DMS153 treated with DMSO at 0.1 percent for 48 hours (cell line): ENCODE measurements around the gene INKA2.

Experiments used
- DNase-seq: peaks from one replicate; lab custom pipeline; 2025; ENCODE audit not compliant: unreplicated experiment; lab: John Stamatoyannopoulos, UW

Gene INKA2

GRCh38 chr1:111739194-111739924 lies at the start of gene INKA2:
INKA2 (minus strand) TSS chr1:111739395; CDS start chr1:111739242, 153 bp downstream.
- DNase-seq: peak; percentile 75

- no peak for DNase-seq
These were observed 47.5 kb upstream of the INKA2 start for GRCh38 chr1:111786669-111787207.

DNA sequence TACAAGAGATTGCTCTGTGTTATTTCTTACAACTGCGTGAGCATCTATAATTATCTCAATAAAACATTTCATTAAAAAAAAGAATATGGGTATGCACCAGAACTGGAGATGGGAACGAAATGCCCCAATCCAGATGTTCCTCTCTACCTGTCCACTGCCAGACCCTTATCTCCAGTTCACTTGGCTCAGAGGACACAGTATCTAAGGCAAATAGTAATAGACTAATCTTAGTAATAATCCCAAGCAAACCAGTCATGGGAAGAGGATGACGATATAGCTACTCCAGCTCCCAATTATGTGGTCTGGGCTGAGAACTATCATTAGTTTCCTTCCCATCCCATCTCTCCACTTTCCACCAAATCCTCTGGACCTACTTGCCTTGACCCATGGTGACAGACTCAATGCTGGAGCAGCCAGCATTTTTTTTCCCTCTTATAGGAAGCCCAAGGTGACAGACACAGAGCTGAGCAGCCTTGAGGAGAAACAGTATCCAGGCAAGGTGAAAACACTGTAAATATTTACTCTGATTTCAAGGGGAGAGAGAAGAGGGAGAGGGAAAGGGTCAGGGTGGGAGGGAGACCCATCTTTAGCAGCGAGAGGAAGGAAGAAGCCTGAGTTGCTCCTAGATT lies 45.2 kb upstream of the INKA2 start:
- DNase-seq: no peak

DNA sequence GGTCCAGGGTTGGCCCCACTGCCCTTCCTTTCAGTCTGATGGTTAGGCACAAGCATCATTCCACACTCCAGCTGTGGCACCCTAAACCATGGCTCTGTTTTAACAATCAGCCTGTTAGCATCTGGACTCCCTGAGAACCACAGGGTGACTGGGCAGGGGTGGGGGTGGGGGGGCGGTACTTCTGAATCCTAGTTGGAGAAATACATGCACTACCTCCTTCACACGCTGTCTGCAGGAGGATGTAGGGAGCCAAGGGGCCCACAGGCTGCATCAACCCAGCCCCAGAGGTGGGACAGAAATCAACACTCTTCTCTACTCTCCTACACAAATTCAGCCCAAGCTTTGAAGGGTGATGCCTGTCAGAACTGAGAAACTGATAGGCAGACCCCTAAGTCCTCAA lies 40.4 kb upstream of the INKA2 start:
- DNase-seq: no peak

- DNase-seq: no peak
These were observed 39.4 kb upstream of the INKA2 start for GRCh38 chr1:111778541-111779051.

DNA sequence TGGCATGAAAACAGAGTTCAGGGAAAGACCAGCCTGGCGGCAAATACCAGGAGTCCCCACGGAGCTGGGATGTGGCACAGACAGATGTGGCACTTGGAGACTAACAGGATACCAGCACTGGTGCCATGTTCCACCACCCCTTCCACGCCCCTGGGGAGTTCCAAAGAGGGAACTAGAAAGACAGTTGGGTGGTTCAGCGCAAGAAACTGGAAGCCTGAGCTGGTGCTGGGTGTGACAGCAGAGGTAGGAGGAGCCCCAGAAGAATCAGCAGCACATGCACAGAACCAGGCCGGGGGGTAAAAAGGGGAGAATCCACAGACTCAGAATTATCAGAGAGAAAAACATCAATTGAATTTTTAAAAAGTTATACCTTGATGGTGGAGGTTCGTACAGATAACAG lies 38.9 kb upstream of the INKA2 start:
- DNase-seq: no peak

DNA sequence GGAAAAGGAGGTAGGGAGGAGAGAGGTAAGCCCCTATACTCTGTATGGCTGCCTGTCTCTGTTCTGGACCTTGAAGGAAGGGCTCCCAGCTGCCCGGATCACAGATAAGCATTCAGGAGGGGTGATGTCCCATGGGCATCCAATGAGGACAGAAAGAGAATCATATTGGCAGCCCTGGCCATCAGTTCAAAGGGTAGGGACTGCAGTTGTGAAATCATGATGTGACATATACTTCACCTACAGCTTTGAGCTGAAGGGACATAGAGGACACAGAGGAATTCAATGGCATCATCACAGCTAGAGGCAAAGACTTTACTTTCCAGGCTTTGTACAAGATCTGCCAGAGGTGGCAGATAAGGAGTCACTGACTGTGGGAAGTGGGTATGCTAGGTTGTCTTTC lies 38.1 kb upstream of the INKA2 start:
- no peak for DNase-seq

DNA sequence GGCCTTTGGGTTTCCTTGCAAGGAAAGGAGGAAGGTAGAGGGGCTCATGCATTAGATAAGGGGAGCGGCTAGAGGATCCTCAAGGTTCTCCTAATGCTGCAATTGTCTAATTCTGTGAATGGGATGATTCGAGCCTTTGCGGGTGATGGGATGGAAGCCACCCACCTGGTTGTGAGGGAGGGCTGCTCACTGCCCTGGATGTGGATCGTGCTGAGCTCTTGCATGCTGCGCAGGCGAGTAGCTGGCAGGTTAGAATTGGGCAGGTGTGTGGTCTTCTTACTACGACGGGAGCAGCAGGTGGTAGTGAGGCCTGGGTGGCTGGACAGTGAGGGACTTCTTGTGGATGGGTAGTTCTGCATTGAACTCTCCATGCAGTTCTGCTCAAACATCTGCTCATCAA lies 37.7 kb upstream of the INKA2 start:
- DNase-seq: no peak

DNA sequence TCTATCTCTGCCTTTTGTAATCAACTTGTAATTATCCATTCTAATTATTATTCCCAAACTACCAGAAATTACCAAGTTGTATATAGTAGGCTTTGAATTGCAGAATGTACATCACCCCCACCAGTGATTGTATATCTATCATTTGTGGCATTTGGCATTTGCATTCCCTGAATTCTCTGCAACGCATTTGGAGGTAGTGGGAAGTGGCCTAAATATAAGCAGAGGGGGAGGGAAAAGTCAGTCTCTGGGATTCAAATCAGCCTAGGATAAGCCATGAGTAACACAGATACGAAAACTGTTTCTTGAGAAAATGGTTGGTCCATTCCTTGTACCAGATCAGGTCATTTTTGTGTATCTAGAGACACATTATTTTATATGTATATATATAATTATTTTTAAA lies 37.2 kb upstream of the INKA2 start:
- DNase-seq: no peak

- no peak for DNase-seq
These were observed 36.8 kb upstream of the INKA2 start for GRCh38 chr1:111775966-111776365.

DNA sequence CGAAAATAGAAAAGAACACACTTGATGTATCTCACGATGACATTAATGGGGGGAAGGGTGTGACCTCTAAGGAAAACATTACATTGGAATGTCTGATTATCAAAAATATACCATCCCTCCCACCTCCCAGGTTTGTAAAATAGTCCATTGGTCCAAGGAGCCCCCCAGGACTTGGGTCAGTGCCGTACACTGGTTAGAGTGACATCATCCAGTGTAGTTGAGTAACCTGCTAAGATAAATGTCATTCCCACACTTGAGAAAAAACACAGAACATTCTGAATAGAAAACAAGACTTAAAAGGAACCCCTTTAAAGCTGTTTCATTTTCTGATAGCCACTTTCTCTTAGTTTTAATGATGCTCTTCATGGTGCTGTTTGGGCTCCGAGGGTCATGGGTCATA lies 31.7 kb upstream of the INKA2 start:
- DNase-seq: no peak

DNA sequence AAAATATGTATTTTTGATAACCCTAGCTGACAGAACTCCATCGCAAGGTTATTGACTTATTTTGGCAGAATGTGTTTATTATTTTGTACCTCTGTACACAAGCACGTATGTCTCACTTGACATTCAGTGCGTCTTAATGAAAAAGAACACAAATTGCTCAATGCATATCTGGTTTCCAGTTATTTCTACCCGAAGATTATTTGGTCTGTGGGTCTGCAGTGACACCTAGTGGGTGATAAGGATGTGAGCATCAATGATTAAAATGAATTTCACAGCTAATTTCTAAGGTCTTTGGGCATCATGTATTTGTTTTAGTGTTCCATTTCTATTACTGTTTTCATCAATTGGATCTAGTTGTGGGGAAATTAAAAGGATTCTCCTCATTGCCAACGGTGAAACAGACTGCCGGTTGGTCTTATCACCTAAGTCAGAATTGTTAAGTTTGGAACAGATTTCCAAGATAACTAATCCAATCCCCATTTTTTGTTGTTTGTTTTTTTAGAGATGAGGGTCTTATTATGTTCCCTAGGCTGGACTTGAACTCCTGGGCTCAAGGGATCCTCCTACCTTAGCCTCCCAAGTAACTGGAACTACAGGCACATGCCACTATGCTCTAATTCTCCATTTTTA lies 30.4 kb upstream of the INKA2 start:
- DNase-seq: peak; percentile 44

GRCh38 chr1:111768625-111769024 lies 29.4 kb upstream of the INKA2 start:
- DNase-seq: no peak

- peak; percentile 7 for DNase-seq
These were observed 28.8 kb upstream of the INKA2 start for GRCh38 chr1:111768023-111768422.

DNA sequence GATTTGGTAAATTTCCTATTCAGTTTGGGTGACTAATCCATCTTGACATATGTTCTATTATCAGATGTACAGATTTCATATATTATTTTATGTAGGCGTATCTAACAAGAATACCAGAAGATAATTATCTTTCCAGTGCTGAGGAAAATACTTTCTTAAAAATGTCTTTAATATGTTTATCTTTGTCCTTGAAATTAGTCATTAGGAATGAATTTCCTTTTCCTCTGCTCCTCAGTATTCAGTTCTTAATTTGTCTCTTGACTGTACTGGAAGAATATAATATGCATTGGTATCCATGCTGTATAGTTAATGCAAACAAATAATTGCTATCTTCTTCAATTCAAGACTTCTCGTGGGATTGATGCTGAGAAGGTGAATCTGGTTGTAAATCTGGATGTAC lies 23.1 kb upstream of the INKA2 start:
- no peak for DNase-seq

- DNase-seq: no peak
These were observed 22.5 kb upstream of the INKA2 start for GRCh38 chr1:111761717-111762116.

GRCh38 chr1:111758373-111758772 lies 19.2 kb upstream of the INKA2 start:
- DNase-seq: no peak

DNA sequence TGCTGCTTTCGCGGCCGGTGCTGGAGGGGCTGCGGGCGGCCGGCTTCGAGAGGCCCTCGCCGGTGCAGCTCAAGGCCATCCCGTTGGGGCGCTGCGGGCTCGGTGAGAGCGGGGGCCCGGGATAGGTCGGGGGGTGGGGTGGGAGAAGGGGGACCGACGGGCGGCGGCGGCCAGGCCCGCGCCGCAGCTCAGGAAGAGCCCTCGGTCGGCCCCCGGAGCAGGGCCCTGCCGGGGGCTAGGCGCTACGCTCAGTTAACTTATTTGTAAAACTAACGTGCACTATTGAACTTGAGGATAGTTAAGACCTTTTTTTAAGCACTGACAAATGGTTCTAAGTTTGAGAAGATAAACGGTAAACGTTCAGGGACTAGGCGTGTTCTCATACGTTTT lies 16.9 kb upstream of the INKA2 start:
- no peak for DNase-seq

DNA sequence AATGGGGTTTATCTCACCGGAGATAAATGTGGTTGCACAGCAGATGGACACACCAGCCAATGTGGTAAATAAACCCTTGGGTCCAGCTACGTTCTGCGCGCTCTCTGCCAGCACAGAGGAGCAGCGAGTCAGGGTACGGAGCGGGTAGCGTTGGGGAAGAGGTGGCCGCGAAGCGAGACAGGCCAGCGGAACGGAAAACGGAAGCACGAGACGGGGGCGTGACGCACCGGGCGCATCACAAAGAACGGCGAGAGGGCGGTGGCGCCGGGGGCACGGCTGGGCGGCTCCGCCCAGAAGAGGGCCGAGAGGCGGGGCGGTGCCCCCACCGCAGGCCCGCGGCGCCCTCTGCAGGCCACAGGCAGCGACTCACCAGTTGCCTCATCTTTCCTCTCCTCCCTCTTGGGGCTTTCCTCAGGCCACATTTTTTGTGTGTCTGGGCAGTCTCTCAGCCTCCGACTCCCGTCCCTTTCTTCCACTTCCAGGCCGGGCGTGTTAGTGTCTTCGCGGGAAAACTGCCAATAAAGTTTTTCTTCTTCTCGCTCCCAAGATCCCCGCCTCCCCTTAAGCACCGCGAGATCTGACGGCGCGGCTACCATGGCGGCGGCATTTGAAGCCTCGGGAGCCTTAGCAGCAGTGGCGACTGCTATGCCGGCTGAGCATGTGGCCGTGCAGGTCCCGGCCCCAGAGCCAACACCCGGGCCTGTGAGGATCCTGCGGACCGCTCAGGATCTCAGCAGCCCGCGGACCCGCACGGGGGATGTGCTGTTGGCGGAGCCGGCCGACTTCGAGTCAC lies 16.3 kb upstream of the INKA2 start, which contains the start of gene DDX20:
Gene DDX20, plus strand, starts transcription at position 571 of the 793 bp plus-strand sequence. Its CDS starts 24 bp downstream, at position 595.
- peak; percentile 98 for DNase-seq

GRCh38 chr1:111754984-111755330 lies 15.8 kb upstream of the INKA2 start:
- peak; percentile 62 for DNase-seq
